ENCODE results near the gene SHC4.

The SHC4 gene

DNA sequence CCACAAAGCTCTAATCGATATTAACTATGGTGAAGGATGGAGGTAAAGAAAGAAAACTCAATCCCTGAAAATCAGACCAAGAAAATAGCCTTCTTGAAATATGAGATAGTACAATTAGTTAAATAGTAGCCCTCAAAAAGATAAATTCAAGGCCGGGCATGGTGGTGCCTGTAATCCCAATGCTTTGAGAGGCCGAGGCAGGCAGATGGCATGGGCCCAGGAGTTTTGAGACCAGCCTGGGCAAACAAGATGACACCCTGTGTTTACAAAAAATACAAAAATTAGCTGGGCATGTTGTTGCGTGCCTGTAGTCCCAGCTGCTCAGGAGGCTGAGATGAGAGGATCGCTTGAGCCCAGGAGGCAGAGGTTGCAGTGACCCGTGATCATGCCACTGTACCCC lies 121.2 kb downstream of the SHC4 start:
- H3K4me3 ChIP-seq, result no peak overlapping the region
- no peak for DNase-seq (ENCODE audit: low spot score)
- H3K27ac ChIP-seq, result no peak overlapping the region
- TF ChIP-seq, protein P1, sequence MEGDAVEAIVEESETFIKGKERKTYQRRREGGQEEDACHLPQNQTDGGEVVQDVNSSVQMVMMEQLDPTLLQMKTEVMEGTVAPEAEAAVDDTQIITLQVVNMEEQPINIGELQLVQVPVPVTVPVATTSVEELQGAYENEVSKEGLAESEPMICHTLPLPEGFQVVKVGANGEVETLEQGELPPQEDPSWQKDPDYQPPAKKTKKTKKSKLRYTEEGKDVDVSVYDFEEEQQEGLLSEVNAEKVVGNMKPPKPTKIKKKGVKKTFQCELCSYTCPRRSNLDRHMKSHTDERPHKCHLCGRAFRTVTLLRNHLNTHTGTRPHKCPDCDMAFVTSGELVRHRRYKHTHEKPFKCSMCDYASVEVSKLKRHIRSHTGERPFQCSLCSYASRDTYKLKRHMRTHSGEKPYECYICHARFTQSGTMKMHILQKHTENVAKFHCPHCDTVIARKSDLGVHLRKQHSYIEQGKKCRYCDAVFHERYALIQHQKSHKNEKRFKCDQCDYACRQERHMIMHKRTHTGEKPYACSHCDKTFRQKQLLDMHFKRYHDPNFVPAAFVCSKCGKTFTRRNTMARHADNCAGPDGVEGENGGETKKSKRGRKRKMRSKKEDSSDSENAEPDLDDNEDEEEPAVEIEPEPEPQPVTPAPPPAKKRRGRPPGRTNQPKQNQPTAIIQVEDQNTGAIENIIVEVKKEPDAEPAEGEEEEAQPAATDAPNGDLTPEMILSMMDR (IDR thresholded peaks at IDR 0.05), result no peak

DNA sequence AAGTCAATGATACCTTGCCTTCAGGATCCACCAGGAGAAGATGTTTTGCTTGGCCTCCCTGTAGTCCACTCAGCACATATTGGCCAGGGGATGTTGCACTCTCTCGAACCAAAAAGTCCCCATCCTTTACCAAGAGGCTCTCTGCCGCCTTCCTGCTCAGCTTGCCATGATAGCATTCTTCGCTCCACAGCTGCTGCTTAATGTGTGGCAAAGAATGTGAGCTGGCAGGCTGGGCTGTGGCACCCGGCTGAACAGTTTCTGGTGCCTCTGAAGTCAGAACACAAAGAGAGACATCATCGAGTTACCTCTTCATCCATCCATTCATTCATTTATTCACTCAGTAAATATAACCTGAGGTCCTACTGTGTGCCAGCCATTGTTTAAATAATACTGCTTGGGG lies 129.0 kb downstream of the SHC4 start:
- DNase-seq (ENCODE audit: low spot score), result no peak
- H3K4me3 ChIP-seq, result no peak overlapping the region
- H3K27ac ChIP-seq, result no peak overlapping the region
- TF ChIP-seq, protein P1 (IDR thresholded peaks at IDR 0.05), result no peak

DNA sequence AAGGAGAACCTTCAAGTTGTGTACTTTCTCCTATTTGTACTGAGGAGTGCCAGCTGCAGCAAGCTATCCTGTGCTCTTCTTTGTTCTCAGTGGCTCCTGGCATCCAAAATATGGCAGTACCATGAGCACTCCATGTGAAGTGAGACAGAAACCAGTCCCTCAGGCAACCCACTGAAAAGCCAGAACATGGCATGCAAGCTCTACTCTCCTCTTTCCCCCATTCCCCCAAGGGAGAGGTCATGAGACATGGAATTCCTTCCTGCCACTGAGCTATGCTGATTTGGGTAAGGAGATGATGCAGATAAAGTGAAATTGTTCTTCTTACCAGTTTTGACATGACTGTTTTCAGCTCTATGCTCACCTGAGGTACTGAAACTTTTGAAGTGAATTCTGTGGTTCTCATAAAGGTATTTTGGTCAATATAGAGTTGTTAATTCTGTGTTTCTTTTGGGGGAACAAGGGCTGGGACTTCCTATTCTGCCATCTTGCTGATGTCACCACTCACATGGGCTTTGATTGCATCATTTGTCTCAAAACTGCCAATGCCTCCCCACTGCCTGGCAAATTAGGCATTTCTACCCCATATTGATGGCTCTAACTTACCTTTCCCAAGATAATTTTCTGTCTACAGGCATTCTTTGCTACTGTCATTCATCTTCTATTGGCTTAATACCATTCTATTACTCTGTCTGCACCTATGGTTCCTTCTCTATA lies 130.0 kb downstream of the SHC4 start:
- Histone ChIP-seq H3K27ac (no peak overlapping the region), H3K4me3 (no peak overlapping the region)
- no peak for DNase-seq (ENCODE audit: low spot score)
- TF ChIP-seq, protein P1 (IDR thresholded peaks at IDR 0.05), result no peak

DNA sequence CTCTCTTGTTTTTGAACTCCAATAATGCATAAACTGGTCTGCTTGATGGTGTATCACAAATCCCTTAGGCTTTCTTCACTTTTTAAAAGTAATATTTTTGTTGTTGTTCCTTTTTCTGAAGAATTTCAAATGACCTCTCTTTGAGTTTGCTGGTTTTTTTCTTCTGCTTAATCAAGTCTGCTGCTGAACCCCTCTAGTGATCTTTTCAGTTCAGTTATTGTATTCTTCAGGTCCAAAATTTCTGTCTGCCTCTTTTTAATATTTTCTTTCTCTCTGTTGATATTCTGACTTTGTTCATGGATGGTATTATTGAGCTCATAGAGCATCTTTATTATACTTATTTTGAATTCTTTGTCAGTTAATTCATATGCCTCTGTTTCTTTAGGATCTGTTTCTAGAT lies 131.1 kb downstream of the SHC4 start:
- Histone ChIP-seq H3K4me3 (no peak overlapping the region), H3K27ac (no peak overlapping the region)
- DNase-seq (ENCODE audit: low spot score), result no peak
- TF ChIP-seq, protein P1 (IDR thresholded peaks at IDR 0.05), result no peak

DNA sequence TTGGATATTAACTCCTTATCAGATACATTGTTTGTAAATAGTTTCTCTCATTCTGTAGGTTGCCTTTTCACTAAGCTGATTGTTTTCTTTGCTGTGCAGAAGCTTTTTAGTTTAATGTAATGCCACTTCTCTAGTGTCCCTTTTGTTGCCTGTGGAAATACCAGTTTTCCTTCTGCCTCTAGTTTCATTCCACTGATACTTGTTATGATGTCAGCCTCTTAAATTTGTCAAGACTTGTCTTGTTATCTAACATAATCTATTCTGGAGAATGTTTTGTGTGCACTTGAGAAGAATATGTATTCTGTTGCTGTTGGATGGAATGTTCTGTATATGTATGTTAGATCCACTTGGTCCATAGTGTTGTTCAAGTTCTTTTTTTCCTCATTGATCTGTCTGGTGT lies 134.8 kb downstream of the SHC4 start:
- Histone ChIP-seq H3K4me3 (no peak overlapping the region), H3K27ac (no peak overlapping the region)
- TF ChIP-seq, protein P1 (IDR thresholded peaks at IDR 0.05), result no peak
- no peak for DNase-seq (ENCODE audit: low spot score)

DNA sequence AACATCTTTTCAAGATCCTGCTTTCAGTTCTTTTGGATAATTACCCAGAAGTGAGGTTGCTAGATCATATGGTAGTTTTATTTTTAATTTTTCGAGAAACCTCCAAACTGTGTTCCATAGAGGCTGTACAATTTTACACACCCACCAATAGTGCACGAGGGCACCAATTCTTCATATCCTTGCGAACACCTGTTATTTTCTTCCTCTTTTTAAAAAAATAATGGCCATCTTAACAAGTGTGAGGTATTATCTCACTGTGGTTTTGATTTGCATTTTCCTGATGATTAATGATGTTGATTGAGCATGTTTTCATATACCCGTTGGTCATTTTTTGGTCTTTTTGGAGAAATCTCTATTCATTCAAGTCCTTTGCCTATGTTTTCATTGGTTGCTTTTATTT lies 135.2 kb downstream of the SHC4 start:
- no peak overlapping the region for H3K4me3 ChIP-seq
- H3K27ac ChIP-seq, result no peak overlapping the region
- no peak for DNase-seq (ENCODE audit: low spot score)
- TF ChIP-seq, protein P1 (IDR thresholded peaks at IDR 0.05), result no peak

DNA sequence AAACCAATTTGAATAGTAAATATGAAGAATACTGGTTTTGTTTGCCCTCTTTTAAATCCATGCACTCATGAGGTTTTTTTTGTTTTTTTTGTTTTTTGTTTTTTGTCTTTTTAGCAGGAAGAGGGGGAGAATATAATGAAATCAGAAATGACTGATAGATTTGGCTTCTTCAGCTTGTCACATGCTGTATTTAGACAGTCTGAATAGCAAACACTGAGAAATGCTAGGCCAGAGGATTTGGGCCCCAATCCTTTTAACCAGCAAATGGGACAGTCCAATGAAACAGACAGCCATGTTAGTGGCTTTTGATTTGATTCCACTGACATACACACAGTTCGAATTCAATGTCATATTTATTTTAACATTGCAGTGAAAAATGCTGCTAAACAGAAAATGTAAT lies 138.6 kb downstream of the SHC4 start:
- TF ChIP-seq, protein P1 (IDR thresholded peaks at IDR 0.05), result no peak
- Histone ChIP-seq H3K4me3 (no peak overlapping the region), H3K27ac (no peak overlapping the region)
- no peak for DNase-seq (ENCODE audit: low spot score)
